Panc1 (cell line): ENCODE data around the gene MYCN. TPM values are rescaled to one million over a fixed set of nuclear protein-coding genes. Genes with fewer than 3 reads are reported as not detected.

ENCODE experiments used
- ATAC-seq: fragments of 200-7000 bp; cut with Tn5 transposase; 2 replicates; pipeline ENCODE4 v1.9.1; 2020; ENCODE audit warnings: mild to moderate bottlenecking, moderate library complexity
- BruUV-seq: library from RNA; stranded (reverse); fragments of 400-500 nt; replicated peaks from 2 replicates; lab custom pipeline; 2021; lab: Mats Ljungman, UMichigan
- CTCF ChIA-PET: fragments of 300-600 bp; sonication (Branson Sonifier 250); formaldehyde crosslinking; loops from one replicate; lab custom pipeline; 2022; ENCODE audit warnings: antibody characterized with exemption; lab: Charles Lee
- POLR2A ChIA-PET: fragments of 300-600 bp; sonication (Branson Sonifier 250); formaldehyde crosslinking; loops from one replicate; lab custom pipeline; 2022; ENCODE audit warnings: antibody characterized with exemption; lab: Charles Lee
- DNase-seq: peaks from one replicate; pipeline ENCODE4 v3.0.0-alpha.2; 2010; ENCODE audit warnings: low read depth, low spot score
- H3K27ac ChIP-seq: 2 replicates; pipeline ENCODE4 v1.5.1; 2011; ENCODE audit warnings: mild to moderate bottlenecking, low read length, inconsistent platforms
- H3K27me3 ChIP-seq: fragments of 200-500 bp; sonication (Bioruptor generic); 2 replicates; pipeline ENCODE4 v1.6.0; 2014; ENCODE audit warnings: low read length, inconsistent platforms; ENCODE audit not compliant: control insufficient read depth, insufficient read depth
- H3K36me3 ChIP-seq: fragments of 200-500 bp; sonication (Bioruptor generic); 2 replicates; pipeline ENCODE4 v1.5.1; 2014; ENCODE audit warnings: inconsistent platforms, mild to moderate bottlenecking, low read length, moderate library complexity; ENCODE audit not compliant: control insufficient read depth, insufficient read depth
- H3K4me1 ChIP-seq: 2 replicates; pipeline ENCODE4 v1.5.1; 2011; ENCODE audit warnings: inconsistent platforms, mild to moderate bottlenecking, low read length, moderate library complexity; ENCODE audit not compliant: control insufficient read depth, insufficient read depth
- H3K4me3 ChIP-seq, 2 experiments: 2 replicates each; pipeline ENCODE4 v1.5.1; 2011 to 2012; ENCODE audit warnings: low read depth in 2 of 2, low read length in 2 of 2, mild to moderate bottlenecking in 2 of 2, inconsistent platforms in 1 of 2, moderate library complexity in 1 of 2
- H3K9me3 ChIP-seq: fragments of 200-500 bp; sonication (Bioruptor generic); 2 replicates; pipeline ENCODE4 v1.5.1; 2014; ENCODE audit warnings: low read depth, mild to moderate bottlenecking, inconsistent platforms, low read length, moderate library complexity; ENCODE audit not compliant: control insufficient read depth, insufficient read depth
- CTCF ChIP-seq: fragments of 450-650 bp; IDR thresholded peaks from 2 replicates; pipeline ENCODE4 v1.5.1; 2017; ENCODE audit warnings: mild to moderate bottlenecking
- POLR2AphosphoS5 ChIP-seq: IDR thresholded peaks from 2 replicates; pipeline ENCODE4 v1.6.1; 2012; ENCODE audit warnings: mild to moderate bottlenecking, low read depth, low read length, moderate library complexity
- REST ChIP-seq, 2 experiments: IDR thresholded peaks; 2 replicates each; pipeline ENCODE4 v1.6.1; 2011 to 2012; ENCODE audit warnings: low read depth in 2 of 2, control low read depth in 1 of 2, low read length in 1 of 2, mild to moderate bottlenecking in 1 of 2, moderate library complexity in 1 of 2; ENCODE audit not compliant: insufficient read depth in 1 of 2
- SIN3A ChIP-seq: IDR thresholded peaks from 2 replicates; pipeline ENCODE4 v1.6.1; 2012; ENCODE audit warnings: low read depth, mild to moderate bottlenecking, low read length, moderate library complexity, borderline replicate concordance; ENCODE audit not compliant: insufficient read depth
- TCF7L2 ChIP-seq: IDR thresholded peaks from 2 replicates; pipeline ENCODE4 v1.6.1; 2011; ENCODE audit warnings: mild to moderate bottlenecking, low read depth, low read length, inconsistent platforms
- in situ Hi-C: cut with HindIII; loops from 2 replicates; pipeline ENCODE4 v1.10.0; 2016; ENCODE audit warnings: low sequenced_read_pairs, low pct_unique_long_range_greater_than_20kb
- intact Hi-C: fragments of 100-400 bp; cut with micrococcal nuclease; formaldehyde crosslinking; loops from one replicate; pipeline ENCODE4 v1.10.0; 2022; ENCODE audit not compliant: unreplicated experiment
- total RNA-seq: library from RNA; stranded (reverse); gene quantifications from one replicate; pipeline ENCODE4 v1.2.1, GENCODE V29; 2021; ENCODE audit not compliant: unreplicated experiment

MYCN gene
- total RNA-seq, 1 experiment from 2014 or later = not detected

- POLR2A ChIA-PET = no interaction called here
- H3K27ac ChIP-seq = no peak overlapping the region
- H3K4me1 ChIP-seq = no peaks in the 10 kb centered on the region
- no peaks in the 10 kb centered on the region for H3K9me3 ChIP-seq
- CTCF ChIA-PET = no interaction called here
- BruUV-seq = no TSS peak
- no peak overlapping the region for H3K4me3 ChIP-seq
- DNase-seq (no peak), ATAC-seq (no peak)
- in situ Hi-C loops = no loop called here
- H3K27me3 ChIP-seq = no peaks in the 10 kb centered on the region
- H3K36me3 ChIP-seq = no peaks in the 10 kb centered on the region
- TF ChIP-seq TCF7L2 (no peak), POLR2AphosphoS5 (no peak), CTCF (no peak), REST (IDR thresholded peaks at IDR 0.05; ENCODE audit: insufficient read depth in 1 of 2, low read depth in 2 of 2, low read length in 1 of 2) (no peak), SIN3A (no peak)
- intact Hi-C loops = no loop called here
Measured at GRCh38 chr2:15970701-15971100, 30.4 kb downstream of the MYCN start.

- H3K36me3 ChIP-seq = no peaks in the 10 kb centered on the region
- ChIA-PET POLR2A (no interaction called here), CTCF (no interaction called here)
- H3K4me3 ChIP-seq = no peak overlapping the region
- no peaks in the 10 kb centered on the region for H3K9me3 ChIP-seq
- no TSS peak for BruUV-seq
- no peak overlapping the region for H3K27ac ChIP-seq
- in situ Hi-C loops (no loop called here), intact Hi-C loops (no loop called here)
- DNase-seq = no peak
- ATAC-seq = no peak
- no peaks in the 10 kb centered on the region for H3K4me1 ChIP-seq
- no peak for TF ChIP-seq CTCF
- no peak for TF ChIP-seq TCF7L2
- TF ChIP-seq REST (IDR thresholded peaks at IDR 0.05; ENCODE audit: insufficient read depth in 1 of 2, low read depth in 2 of 2, low read length in 1 of 2) = no peak
- TF ChIP-seq SIN3A = no peak
- no peak for TF ChIP-seq POLR2AphosphoS5
- H3K27me3 ChIP-seq = no peaks in the 10 kb centered on the region
Measured at GRCh38 chr2:15971351-15971750, 31.0 kb downstream of the MYCN start.
